BE2C (cell line): Measurements from ENCODE around the gene CRADD.

Source experiments
- DNase-seq: peaks from one replicate; pipeline ENCODE4 v3.0.0-alpha.2; 2020
- H3K27me3 ChIP-seq: fragments of 250-450 bp; sonication (Bioruptor Pico); 2 replicates; pipeline ENCODE4 v1.5.1; 2020; ENCODE audit warnings: mild to moderate bottlenecking
- H3K36me3 ChIP-seq: fragments of 250-450 bp; sonication (Bioruptor Pico); 2 replicates; pipeline ENCODE4 v1.5.1; 2020; ENCODE audit warnings: mild to moderate bottlenecking
- H3K4me1 ChIP-seq: fragments of 250-450 bp; sonication (Bioruptor Pico); 2 replicates; pipeline ENCODE4 v1.5.1; 2020
- H3K4me3 ChIP-seq: 2 replicates; pipeline ENCODE4 v1.5.1; 2011; ENCODE audit warnings: low read depth, low read length
- H3K9me3 ChIP-seq: fragments of 250-450 bp; sonication (Bioruptor Pico); 2 replicates; pipeline ENCODE4 v1.5.1; 2020
- CTCF ChIP-seq: IDR thresholded peaks from 2 replicates; pipeline ENCODE4 v1.5.1; 2012; ENCODE audit warnings: mild to moderate bottlenecking, low read depth, low read length

Gene CRADD

GRCh38 chr12:93756288-93756687 is 79.1 kb downstream of the CRADD start:
- no peak for TF ChIP-seq CTCF
- peaks cover 25% of the 10 kb centered on the region for H3K4me1 ChIP-seq
- no peak for DNase-seq

GRCh38 chr12:93757792-93758694 is 80.9 kb downstream of the CRADD start:
- no peaks in the 10 kb centered on the region for H3K27me3 ChIP-seq
- no peak overlapping the region for H3K4me3 ChIP-seq
- TF ChIP-seq CTCF = no peak
- peaks cover 25% of the 10 kb centered on the region for H3K4me1 ChIP-seq
- no peaks in the 10 kb centered on the region for H3K9me3 ChIP-seq
- no peaks in the 10 kb centered on the region for H3K36me3 ChIP-seq
- no peak for DNase-seq

More at GRCh38 chr12:93756288-93756687, 79.1 kb downstream of the CRADD start:
- H3K36me3 ChIP-seq = no peaks in the 10 kb centered on the region
- no peak overlapping the region for H3K4me3 ChIP-seq
- H3K27me3 ChIP-seq = no peaks in the 10 kb centered on the region
- no peaks in the 10 kb centered on the region for H3K9me3 ChIP-seq

GRCh38 chr12:93758801-93759373 is 81.7 kb downstream of the CRADD start:
- H3K36me3 ChIP-seq = no peaks in the 10 kb centered on the region
- H3K27me3 ChIP-seq = no peaks in the 10 kb centered on the region
- no peaks in the 10 kb centered on the region for H3K9me3 ChIP-seq
- H3K4me1 ChIP-seq = peaks cover 25% of the 10 kb centered on the region
- TF ChIP-seq CTCF = no peak
- DNase-seq = no peak
- no peak overlapping the region for H3K4me3 ChIP-seq

GRCh38 chr12:93759512-93760081 is 82.4 kb downstream of the CRADD start:
- no peak for DNase-seq
- H3K4me3 ChIP-seq = no peak overlapping the region
- no peaks in the 10 kb centered on the region for H3K36me3 ChIP-seq
- peaks cover 25% of the 10 kb centered on the region for H3K4me1 ChIP-seq
- no peak for TF ChIP-seq CTCF
- no peaks in the 10 kb centered on the region for H3K9me3 ChIP-seq
- no peaks in the 10 kb centered on the region for H3K27me3 ChIP-seq

GRCh38 chr12:93760275-93760875 is 83.2 kb downstream of the CRADD start:
- no peak for TF ChIP-seq CTCF
- peaks cover 25% of the 10 kb centered on the region for H3K4me1 ChIP-seq
- no peaks in the 10 kb centered on the region for H3K36me3 ChIP-seq
- no peaks in the 10 kb centered on the region for H3K27me3 ChIP-seq
- DNase-seq = no peak
- no peak overlapping the region for H3K4me3 ChIP-seq
- H3K9me3 ChIP-seq = no peaks in the 10 kb centered on the region
